Measurements from ENCODE around the gene C11orf21.

GRCh38 chr11:2300290-2300935, 1.3 kb downstream of the C11orf21 start:
- TF ChIP-seq, protein P1, sequence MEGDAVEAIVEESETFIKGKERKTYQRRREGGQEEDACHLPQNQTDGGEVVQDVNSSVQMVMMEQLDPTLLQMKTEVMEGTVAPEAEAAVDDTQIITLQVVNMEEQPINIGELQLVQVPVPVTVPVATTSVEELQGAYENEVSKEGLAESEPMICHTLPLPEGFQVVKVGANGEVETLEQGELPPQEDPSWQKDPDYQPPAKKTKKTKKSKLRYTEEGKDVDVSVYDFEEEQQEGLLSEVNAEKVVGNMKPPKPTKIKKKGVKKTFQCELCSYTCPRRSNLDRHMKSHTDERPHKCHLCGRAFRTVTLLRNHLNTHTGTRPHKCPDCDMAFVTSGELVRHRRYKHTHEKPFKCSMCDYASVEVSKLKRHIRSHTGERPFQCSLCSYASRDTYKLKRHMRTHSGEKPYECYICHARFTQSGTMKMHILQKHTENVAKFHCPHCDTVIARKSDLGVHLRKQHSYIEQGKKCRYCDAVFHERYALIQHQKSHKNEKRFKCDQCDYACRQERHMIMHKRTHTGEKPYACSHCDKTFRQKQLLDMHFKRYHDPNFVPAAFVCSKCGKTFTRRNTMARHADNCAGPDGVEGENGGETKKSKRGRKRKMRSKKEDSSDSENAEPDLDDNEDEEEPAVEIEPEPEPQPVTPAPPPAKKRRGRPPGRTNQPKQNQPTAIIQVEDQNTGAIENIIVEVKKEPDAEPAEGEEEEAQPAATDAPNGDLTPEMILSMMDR (optimal IDR thresholded peaks at IDR 0.05 in 1 of 3, IDR thresholded peaks at IDR 0.05 in 1 of 3, conservative IDR thresholded peaks at IDR 0.05 in 1 of 3; ENCODE audit: extremely low read depth in 1 of 3, insufficient read depth in 2 of 3, low read length in 3 of 3): no peak
- TF ChIP-seq EZH2 (IDR thresholded peaks at IDR 0.05; ENCODE audit: low read length): no peak
